Memory B cell (primary cell): ENCODE results near the gene YIF1A.
"Not testable (repeated sequence)": the region's sequence is repeated elsewhere in the genome, so short reads cannot be mapped to it uniquely, and the experiment has no call there.

Experiments
- ATAC-seq: fragments of 150-1000 bp; cut with Tn5 transposase; 2 replicates; pipeline ENCODE4 v1.10.0; 2021; ENCODE audit warnings: low read depth, mild to moderate bottlenecking, moderate library complexity
- DNase-seq, 2 donors: peaks; one replicate each; pipeline ENCODE4 v3.0.0; 2022; ENCODE audit warnings: low spot score in 2 of 2
- H3K27ac Mint-ChIP-seq: one replicate; pipeline ENCODE4 v1.8.0; 2022; ENCODE audit warnings: mild to moderate bottlenecking, moderate library complexity, mixed read lengths
- H3K27me3 Mint-ChIP-seq: one replicate; pipeline ENCODE4 v1.8.0; 2022; ENCODE audit warnings: mixed read lengths
- H3K36me3 Mint-ChIP-seq: one replicate; pipeline ENCODE4 v1.8.0; 2022; ENCODE audit warnings: mild to moderate bottlenecking, mixed read lengths
- H3K4me1 Mint-ChIP-seq: one replicate; pipeline ENCODE4 v1.8.0; 2022; ENCODE audit warnings: mixed read lengths
- H3K4me3 Mint-ChIP-seq: one replicate; pipeline ENCODE4 v1.8.0; 2022; ENCODE audit warnings: mild to moderate bottlenecking, moderate library complexity, mixed read lengths
- H3K9me3 Mint-ChIP-seq: one replicate; pipeline ENCODE4 v1.8.0; 2022; ENCODE audit warnings: mixed read lengths

The YIF1A gene

GRCh38 chr11:66310803-66311440 lies 22.0 kb upstream of the YIF1A start:
- H3K4me1 Mint-ChIP-seq, ATAC-seq, H3K27ac Mint-ChIP-seq, H3K27me3 Mint-ChIP-seq, H3K9me3 Mint-ChIP-seq, DNase-seq, H3K36me3 Mint-ChIP-seq, H3K4me3 Mint-ChIP-seq: not testable (repeated sequence)

DNA sequence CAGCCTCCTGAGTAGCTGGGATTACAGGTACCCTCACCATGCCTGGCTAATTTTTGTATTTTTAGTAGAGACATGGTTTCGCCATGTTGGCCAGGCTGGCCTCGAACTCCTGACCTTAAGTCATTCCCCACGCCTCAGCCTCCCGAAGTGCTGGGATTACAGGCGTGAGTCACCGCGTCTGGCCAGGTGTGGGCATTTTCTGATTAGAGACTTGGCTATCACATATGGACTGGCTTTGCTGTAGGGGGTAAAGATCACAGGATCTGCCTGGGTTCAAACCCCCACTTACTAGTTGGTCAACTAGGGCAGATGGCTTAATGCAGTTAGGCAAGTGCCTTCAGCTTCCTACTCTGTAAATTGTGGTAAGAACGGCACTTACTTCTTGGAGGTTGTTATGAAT lies 21.4 kb upstream of the YIF1A start:
- Mint-ChIP-seq H3K27ac (no peak overlapping the region), H3K9me3 (no peaks in the 10 kb centered on the region), H3K4me3 (no peak overlapping the region), H3K36me3 (no peaks in the 10 kb centered on the region), H3K4me1 (peaks cover 6% of the 10 kb centered on the region), H3K27me3 (peaks cover 3% of the 10 kb centered on the region)
- ATAC-seq = no peak
- no peak for DNase-seq

- Mint-ChIP-seq H3K27me3 (peaks cover 7% of the 10 kb centered on the region), H3K4me3 (no peak overlapping the region), H3K9me3 (no peaks in the 10 kb centered on the region), H3K27ac (no peak overlapping the region), H3K36me3 (no peaks in the 10 kb centered on the region), H3K4me1 (peaks cover 6% of the 10 kb centered on the region)
- ATAC-seq (no peak), DNase-seq (no peak)
Observed at GRCh38 chr11:66309475-66309874, 20.5 kb upstream of the YIF1A start.

DNA sequence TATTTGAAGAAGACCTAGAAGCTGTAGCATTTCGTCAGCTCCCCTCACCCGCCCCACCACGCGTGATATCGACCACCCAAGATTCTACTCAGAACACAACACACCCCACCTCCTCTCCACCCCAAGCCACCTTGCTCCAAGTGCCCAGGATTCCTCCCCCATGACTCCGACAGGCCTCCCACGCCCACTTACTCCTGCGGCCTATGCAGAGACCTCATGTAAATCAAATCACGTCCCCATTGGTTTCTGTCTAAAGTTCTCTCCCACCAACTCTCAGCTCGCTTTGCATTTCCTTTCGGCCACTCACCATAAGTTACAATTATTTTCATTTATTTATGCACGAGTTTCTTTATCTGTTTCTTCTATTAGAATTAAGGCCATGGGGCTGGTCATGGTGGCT lies 13.7 kb upstream of the YIF1A start:
- H3K36me3 Mint-ChIP-seq = no peaks in the 10 kb centered on the region
- peaks cover 7% of the 10 kb centered on the region for H3K27me3 Mint-ChIP-seq
- no peaks in the 10 kb centered on the region for H3K4me1 Mint-ChIP-seq
- no peak overlapping the region for H3K27ac Mint-ChIP-seq
- DNase-seq (no peak), ATAC-seq (no peak)
- no peak overlapping the region for H3K4me3 Mint-ChIP-seq
- H3K9me3 Mint-ChIP-seq = no peaks in the 10 kb centered on the region

- Mint-ChIP-seq H3K27me3 (peaks cover 6% of the 10 kb centered on the region), H3K9me3 (no peaks in the 10 kb centered on the region), H3K4me1 (no peaks in the 10 kb centered on the region), H3K4me3 (no peak overlapping the region), H3K36me3 (no peaks in the 10 kb centered on the region), H3K27ac (no peak overlapping the region)
- ATAC-seq = no peak
- no peak for DNase-seq
Observed at GRCh38 chr11:66299186-66299585, 10.2 kb upstream of the YIF1A start.

DNA sequence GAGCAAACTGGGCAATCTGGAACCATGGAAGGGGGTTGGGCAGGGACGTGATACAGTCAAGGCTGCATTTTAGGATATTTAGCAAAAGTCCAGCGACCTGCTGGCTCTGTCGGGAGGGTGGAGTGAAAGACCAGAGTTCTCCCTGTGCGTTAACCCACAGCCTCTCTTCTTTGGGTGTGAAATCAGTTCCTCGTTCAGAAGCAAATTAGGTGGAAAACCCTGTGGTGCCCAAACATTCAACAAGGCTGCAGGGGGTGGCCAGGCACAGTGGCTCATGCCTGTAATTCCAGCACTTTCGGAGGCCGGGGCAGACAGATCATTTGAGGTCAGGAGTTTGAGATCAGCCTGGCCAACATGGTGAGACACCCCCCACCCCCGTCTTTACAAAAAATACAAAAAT lies 8.7 kb upstream of the YIF1A start:
- H3K4me3 Mint-ChIP-seq = no peak overlapping the region
- no peak for DNase-seq
- no peak for ATAC-seq
- H3K9me3 Mint-ChIP-seq = no peaks in the 10 kb centered on the region
- H3K36me3 Mint-ChIP-seq = no peaks in the 10 kb centered on the region
- H3K27ac Mint-ChIP-seq = no peak overlapping the region
- H3K4me1 Mint-ChIP-seq = peaks cover 4% of the 10 kb centered on the region
- peaks cover 14% of the 10 kb centered on the region for H3K27me3 Mint-ChIP-seq

- ATAC-seq (no peak), DNase-seq (no peak)
- Mint-ChIP-seq H3K27me3 (peaks cover 18% of the 10 kb centered on the region), H3K36me3 (no peaks in the 10 kb centered on the region), H3K4me1 (peaks cover 12% of the 10 kb centered on the region), H3K27ac (no peak overlapping the region), H3K4me3 (no peak overlapping the region), H3K9me3 (no peaks in the 10 kb centered on the region)
Observed at GRCh38 chr11:66294626-66295620, 6.0 kb upstream of the YIF1A start.

DNA sequence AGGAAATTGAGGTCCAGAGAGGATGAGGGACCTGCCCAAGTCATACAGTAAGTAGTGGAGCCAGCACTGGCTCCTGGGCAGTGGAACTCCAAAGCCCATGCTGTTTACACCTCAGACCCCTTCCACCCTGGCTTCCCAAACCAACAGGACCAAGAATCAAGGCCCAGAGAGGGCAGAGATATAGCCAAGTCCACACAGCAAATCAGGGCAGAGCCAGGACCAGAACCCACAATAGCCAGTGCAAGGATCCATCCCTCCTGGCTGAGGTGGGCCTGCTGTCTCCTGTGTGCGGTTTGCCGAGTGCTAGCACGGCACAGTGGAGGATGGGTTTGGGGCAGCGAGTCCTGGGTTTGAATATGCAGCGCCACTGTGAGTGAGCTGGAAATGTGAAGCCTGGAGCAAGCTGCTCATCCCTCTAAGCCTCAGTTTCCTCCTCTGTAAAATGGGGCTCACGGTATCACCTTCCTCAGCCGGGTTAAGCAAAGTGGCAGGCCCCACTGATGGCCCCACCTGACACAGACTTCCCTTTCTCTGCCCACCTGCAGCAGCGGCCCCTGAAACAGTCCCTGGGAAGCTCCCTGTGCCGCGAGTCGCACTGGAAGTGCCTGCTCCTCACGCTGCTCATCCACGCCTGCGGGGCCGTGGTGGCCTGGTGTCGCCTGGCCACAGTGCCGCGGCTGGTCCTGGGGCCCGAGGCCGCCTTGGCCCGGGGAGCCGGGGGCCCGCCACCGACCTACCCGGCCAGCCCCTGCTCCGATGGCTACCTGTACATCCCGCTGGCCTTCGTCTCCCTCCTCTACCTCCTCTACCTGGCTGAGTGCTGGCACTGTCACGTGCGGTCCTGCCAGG lies 5.1 kb upstream of the YIF1A start:
- no peak overlapping the region for H3K27ac Mint-ChIP-seq
- DNase-seq (no peak), ATAC-seq (no peak)
- H3K36me3 Mint-ChIP-seq = no peaks in the 10 kb centered on the region
- no peak overlapping the region for H3K4me3 Mint-ChIP-seq
- no peaks in the 10 kb centered on the region for H3K9me3 Mint-ChIP-seq
- H3K27me3 Mint-ChIP-seq = peaks cover 18% of the 10 kb centered on the region
- peaks cover 20% of the 10 kb centered on the region for H3K4me1 Mint-ChIP-seq

DNA sequence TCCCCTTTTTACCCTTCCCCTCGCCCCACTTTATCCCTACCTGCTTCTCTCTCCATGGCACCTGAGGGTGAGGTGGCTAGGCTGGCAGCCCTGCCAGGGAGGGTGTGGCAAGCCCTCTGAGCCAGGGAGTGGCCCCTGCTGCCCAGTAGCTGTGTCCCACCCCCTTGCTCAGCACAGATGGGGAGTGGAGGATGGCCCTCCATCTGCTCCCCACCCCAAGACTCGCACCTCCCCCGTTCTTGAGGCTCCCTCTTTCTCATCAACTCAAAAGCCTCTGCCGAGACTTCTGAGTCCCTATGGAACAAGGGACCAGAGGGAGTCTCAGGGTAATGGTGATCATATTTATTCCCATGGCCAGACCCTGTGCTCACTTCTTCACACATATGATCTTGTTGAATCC lies 4.4 kb upstream of the YIF1A start:
- peaks cover 18% of the 10 kb centered on the region for H3K27me3 Mint-ChIP-seq
- H3K4me3 Mint-ChIP-seq = peak overlapping the region; percentile 1
- no peaks in the 10 kb centered on the region for H3K36me3 Mint-ChIP-seq
- peaks cover 22% of the 10 kb centered on the region for H3K4me1 Mint-ChIP-seq
- DNase-seq (no peak), ATAC-seq (no peak)
- H3K9me3 Mint-ChIP-seq = no peaks in the 10 kb centered on the region
- H3K27ac Mint-ChIP-seq = no peak overlapping the region

DNA sequence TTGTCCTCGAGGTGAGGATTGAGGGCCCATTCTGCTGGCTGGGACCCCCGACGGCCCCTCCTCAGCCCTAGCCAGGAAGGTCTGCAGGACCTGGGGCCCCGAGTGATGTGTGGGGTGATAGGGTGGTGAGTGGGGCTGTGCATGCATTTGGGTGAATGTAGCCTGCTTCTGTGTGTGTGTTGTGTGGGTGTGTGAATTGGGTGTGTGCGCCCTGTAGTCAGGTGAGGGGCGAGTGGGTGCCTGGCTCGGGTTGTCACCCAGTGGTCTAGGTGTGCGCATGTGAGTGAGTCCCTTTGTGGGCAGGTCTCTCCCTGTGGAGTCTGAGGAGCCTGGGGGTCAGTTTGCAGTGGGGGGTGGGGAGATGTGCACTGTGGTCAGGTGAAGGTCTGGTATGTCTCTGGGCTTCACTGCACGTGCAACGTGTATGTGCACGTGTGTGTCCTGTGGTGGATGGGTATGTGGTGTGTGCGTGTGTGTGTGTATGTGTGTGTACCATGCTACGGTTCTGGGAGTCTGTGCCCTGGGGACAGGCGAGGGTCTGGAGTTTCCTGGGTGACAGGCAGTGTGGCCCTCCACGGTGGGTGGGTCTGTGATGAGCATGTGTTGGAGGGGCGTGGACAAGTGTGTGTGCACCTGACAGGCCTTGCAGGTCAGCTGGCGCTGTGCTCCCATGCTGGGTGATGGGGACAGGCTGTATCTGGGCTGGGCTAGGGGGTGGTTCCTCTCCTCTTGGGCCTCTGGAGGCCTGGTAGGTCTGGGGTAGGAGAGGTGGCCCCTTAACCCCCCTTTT lies 3.8 kb upstream of the YIF1A start:
- H3K9me3 Mint-ChIP-seq = no peaks in the 10 kb centered on the region
- no peak for ATAC-seq
- H3K36me3 Mint-ChIP-seq = no peaks in the 10 kb centered on the region
- peaks cover 18% of the 10 kb centered on the region for H3K27me3 Mint-ChIP-seq
- H3K4me1 Mint-ChIP-seq = peaks cover 23% of the 10 kb centered on the region
- peak overlapping the region; percentile 51 for H3K4me3 Mint-ChIP-seq
- no peak for DNase-seq
- no peak overlapping the region for H3K27ac Mint-ChIP-seq

- DNase-seq = no peak
- H3K9me3 Mint-ChIP-seq = no peaks in the 10 kb centered on the region
- H3K4me3 Mint-ChIP-seq = peak within 1 kb of the TSS; percentile 60
- peaks cover 18% of the 10 kb centered on the region for H3K27me3 Mint-ChIP-seq
- no peaks in the 10 kb centered on the region for H3K36me3 Mint-ChIP-seq
- H3K4me1 Mint-ChIP-seq = peaks cover 26% of the 10 kb centered on the region
- ATAC-seq = no peak
- H3K27ac Mint-ChIP-seq = no peak within 1 kb of the TSS
Observed at GRCh38 chr11:66291706-66292542, 3.0 kb upstream of the YIF1A start, which contains the start of gene TMEM151A. Gene TMEM151A (plus strand): TSS chr11:66291894. CDS start chr11:66292014, 120 bp downstream.

DNA sequence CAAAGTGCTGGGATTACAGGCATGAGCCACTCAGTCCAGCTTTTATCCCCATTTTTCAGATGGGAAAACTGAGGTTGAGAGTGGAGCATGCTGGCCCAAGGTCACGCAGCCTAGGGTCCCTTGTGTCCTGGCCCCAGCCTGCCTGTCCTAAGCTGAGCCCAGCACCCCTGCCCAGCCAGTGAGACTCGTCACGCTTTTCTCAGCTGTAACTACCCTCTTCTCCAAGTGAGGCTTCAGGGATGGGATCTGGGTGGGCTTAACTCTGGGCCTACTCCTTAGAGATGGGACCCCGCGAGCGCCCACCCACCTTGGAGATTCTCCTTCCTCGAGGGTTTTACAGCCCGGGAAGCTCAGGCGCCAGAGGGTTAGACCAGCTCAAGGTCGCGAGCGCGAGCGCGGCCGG lies 2.4 kb upstream of the YIF1A start:
- no peak overlapping the region for H3K27ac Mint-ChIP-seq
- ATAC-seq = no peak
- H3K36me3 Mint-ChIP-seq = no peaks in the 10 kb centered on the region
- H3K4me1 Mint-ChIP-seq = peaks cover 26% of the 10 kb centered on the region
- DNase-seq = no peak
- no peaks in the 10 kb centered on the region for H3K9me3 Mint-ChIP-seq
- H3K4me3 Mint-ChIP-seq = peak overlapping the region; percentile 60
- H3K27me3 Mint-ChIP-seq = peaks cover 17% of the 10 kb centered on the region

DNA sequence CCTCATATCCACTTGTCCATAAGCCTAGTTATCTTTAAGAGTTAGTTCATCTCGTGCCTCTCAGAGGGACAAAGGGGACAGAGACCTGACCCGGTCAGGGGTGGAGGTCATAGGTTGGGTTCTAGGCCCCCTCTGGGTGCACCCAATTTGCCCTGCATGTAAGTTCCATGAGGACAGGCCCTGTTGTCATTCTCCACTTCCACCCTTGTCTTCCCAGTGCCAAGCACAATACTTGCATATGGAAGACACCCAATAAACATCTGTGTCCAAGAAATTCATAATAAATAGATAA lies 1.3 kb upstream of the YIF1A start:
- ATAC-seq = no peak
- no peaks in the 10 kb centered on the region for H3K36me3 Mint-ChIP-seq
- H3K4me3 Mint-ChIP-seq = peak overlapping the region; percentile 92
- DNase-seq = no peak
- H3K4me1 Mint-ChIP-seq = peaks cover 28% of the 10 kb centered on the region
- no peaks in the 10 kb centered on the region for H3K9me3 Mint-ChIP-seq
- peak overlapping the region; percentile 41 for H3K27ac Mint-ChIP-seq
- H3K27me3 Mint-ChIP-seq = peaks cover 14% of the 10 kb centered on the region
